SJSA1 (cell line): ENCODE measurements around the gene CYP4F8. TPM values are rescaled to one million over a fixed set of nuclear protein-coding genes. Genes with fewer than 3 reads are reported as not detected.
"Not testable (repeated sequence)": the region's sequence is repeated elsewhere in the genome, so short reads cannot be mapped to it uniquely, and the experiment has no call there.

Experiments used
- DNase-seq, 2 experiments: peaks; one replicate each; pipeline ENCODE4 v3.0.0-alpha.2; 2015 to 2020; ENCODE audit warnings: low spot score in 2 of 2, low read depth in 1 of 2
- H3K27ac ChIP-seq: fragments of 250-450 bp; sonication (Bioruptor Pico); 2 replicates; pipeline ENCODE4 v1.5.1; 2020; ENCODE audit warnings: mild to moderate bottlenecking, moderate library complexity
- H3K27me3 ChIP-seq: fragments of 250-450 bp; sonication (Bioruptor Pico); replicated peaks from 2 replicates; pipeline ENCODE4 v1.5.1; 2020; ENCODE audit warnings: mild to moderate bottlenecking, moderate library complexity
- H3K36me3 ChIP-seq: fragments of 250-450 bp; sonication (Bioruptor Pico); 2 replicates; pipeline ENCODE4 v1.5.1; 2020; ENCODE audit warnings: mild to moderate bottlenecking
- H3K4me1 ChIP-seq: fragments of 250-450 bp; sonication (Bioruptor Pico); replicated peaks from 2 replicates; pipeline ENCODE4 v1.6.1; 2021; ENCODE audit warnings: mild to moderate bottlenecking
- H3K4me3 ChIP-seq: fragments of 250-450 bp; sonication (Bioruptor Pico); 2 replicates; pipeline ENCODE4 v1.5.1; 2020; ENCODE audit warnings: mild to moderate bottlenecking
- H3K9me3 ChIP-seq: fragments of 250-450 bp; sonication (Bioruptor Pico); replicated peaks from 2 replicates; pipeline ENCODE4 v1.5.1; 2020; ENCODE audit warnings: mild to moderate bottlenecking
- total RNA-seq: library from RNA; depleted of rRNA; stranded (reverse); fragments of >200 nt; shearing (Covaris generic); gene quantifications from 2 replicates; pipeline ENCODE4 v1.2.3, GENCODE V29; 2014; rRNA removed

The CYP4F8 gene
- total RNA-seq, 1 experiment from 2014 or later, result not detected

- H3K4me3 ChIP-seq, result no peak overlapping the region
- no peak for DNase-seq
- H3K27me3 ChIP-seq, result no peaks in the 10 kb centered on the region
- H3K36me3 ChIP-seq, result no peaks in the 10 kb centered on the region
- no peaks in the 10 kb centered on the region for H3K9me3 ChIP-seq
- no peak overlapping the region for H3K27ac ChIP-seq
- H3K4me1 ChIP-seq, result no peaks in the 10 kb centered on the region
Measured at GRCh38 chr19:15671891-15672579, 57.0 kb downstream of the CYP4F8 start.

DNA sequence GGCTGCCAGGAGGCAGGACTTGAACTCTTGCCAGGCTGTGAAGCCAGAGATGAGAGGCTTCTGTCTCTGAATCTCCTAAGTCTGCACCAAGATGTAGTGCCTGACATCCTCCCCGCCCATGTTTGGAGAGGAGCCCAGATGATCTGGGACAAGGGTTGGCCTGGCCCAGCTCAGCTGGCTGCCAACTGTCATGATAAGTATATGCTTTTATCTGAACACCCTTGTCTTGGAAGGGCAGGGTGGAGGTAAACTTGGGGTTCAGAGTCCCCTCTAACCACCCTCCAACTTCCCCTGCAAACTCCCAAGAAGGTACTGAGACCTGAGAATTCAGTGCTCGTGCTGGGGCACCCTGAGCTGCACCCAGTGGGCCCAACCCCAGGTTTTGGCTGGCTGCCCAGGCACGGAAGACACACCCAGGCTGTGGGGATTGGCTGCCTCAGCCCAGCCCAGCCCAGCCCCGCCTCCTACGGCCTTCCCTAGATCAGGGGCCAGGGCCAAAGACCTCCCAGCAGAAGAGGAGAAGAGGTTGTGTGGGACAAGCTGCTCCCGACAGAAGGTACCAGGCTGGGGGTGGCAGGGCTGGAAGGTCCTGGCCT is 57.7 kb downstream of the CYP4F8 start, which contains the start of gene CYP4F12:
Gene CYP4F12, plus strand, starts transcription at position 508 of the 596 bp plus-strand sequence. CDS start 443 bp downstream, outside the sequence.
- Histone ChIP-seq H3K4me1 (no peaks in the 10 kb centered on the region), H3K27me3 (no peaks in the 10 kb centered on the region), H3K36me3 (no peaks in the 10 kb centered on the region), H3K9me3 (no peaks in the 10 kb centered on the region), H3K4me3 (no peak within 1 kb of the TSS), H3K27ac (no peak within 1 kb of the TSS)
- no peak for DNase-seq

DNA sequence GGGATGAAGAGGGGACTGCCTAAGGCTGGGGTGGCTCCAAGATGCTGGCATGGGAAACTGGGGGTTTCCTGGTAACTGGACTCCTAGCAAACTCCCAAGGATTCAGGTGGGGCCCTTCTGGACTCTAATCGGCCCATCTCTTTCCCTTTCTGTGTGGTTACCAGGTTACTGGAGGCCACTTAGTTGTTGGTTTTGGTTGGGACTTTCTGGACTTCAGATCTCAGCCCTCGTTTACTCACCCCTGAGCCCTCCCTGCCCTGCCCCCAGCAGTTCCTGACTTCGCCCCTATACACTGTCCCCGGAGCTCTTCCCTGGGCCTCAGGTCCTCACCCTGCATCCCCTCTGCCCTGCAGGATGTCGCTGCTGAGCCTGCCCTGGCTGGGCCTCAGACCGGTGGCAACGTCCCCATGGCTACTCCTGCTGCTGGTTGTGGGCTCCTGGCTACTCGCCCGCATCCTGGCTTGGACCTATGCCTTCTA is 58.2 kb downstream of the CYP4F8 start:
- Histone ChIP-seq H3K36me3 (no peaks in the 10 kb centered on the region), H3K4me1 (no peaks in the 10 kb centered on the region), H3K27ac (no peak overlapping the region), H3K27me3 (no peaks in the 10 kb centered on the region), H3K9me3 (no peaks in the 10 kb centered on the region), H3K4me3 (no peak overlapping the region)
- no peak for DNase-seq

DNA sequence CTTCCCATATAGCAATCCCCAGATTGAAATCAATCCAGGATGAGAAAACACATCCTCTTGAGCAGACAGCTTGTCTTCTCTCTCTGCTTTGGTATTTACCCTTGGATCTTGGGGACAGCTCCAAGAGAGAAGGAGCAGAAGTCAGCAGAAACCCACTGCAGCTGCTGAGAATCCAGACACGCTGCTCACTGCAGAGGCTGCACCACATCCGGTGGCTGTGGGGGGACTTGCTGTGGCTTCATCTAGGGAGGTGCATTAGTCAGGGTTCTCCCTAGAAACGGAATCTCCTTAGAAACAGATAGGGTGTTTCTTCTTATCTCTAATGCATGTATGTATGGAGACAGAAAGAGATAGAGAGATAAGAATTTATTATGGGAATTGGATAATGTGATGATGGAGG is 60.5 kb downstream of the CYP4F8 start:
- H3K27me3 ChIP-seq, result no peaks in the 10 kb centered on the region
- DNase-seq, result no peak
- no peak overlapping the region for H3K4me3 ChIP-seq
- no peaks in the 10 kb centered on the region for H3K4me1 ChIP-seq
- no peak overlapping the region for H3K27ac ChIP-seq
- no peaks in the 10 kb centered on the region for H3K36me3 ChIP-seq
- H3K9me3 ChIP-seq, result no peaks in the 10 kb centered on the region

- DNase-seq, result no peak
- no peaks in the 10 kb centered on the region for H3K9me3 ChIP-seq
- no peaks in the 10 kb centered on the region for H3K27me3 ChIP-seq
- no peak overlapping the region for H3K27ac ChIP-seq
- H3K4me3 ChIP-seq, result no peak overlapping the region
- no peaks in the 10 kb centered on the region for H3K36me3 ChIP-seq
- H3K4me1 ChIP-seq, result no peaks in the 10 kb centered on the region
Measured at GRCh38 chr19:15679089-15679488, 64.1 kb downstream of the CYP4F8 start.

- not testable (repeated sequence) for H3K27ac ChIP-seq, H3K36me3 ChIP-seq, DNase-seq, H3K9me3 ChIP-seq, H3K4me1 ChIP-seq, H3K27me3 ChIP-seq, H3K4me3 ChIP-seq
Measured at GRCh38 chr19:15679865-15680264, 64.8 kb downstream of the CYP4F8 start.

Other genes with a start within 250 kb of the CYP4F8 start
- gene AKAP8, start 235.4 kb upstream of the CYP4F8 start, total RNA-seq, result 10.9 and 27.5 TPM in 2 replicates
- gene AKAP8L, start 196.2 kb upstream of the CYP4F8 start, total RNA-seq, result 76.3 and 82.0 TPM in 2 replicates
- gene WIZ, start 165.3 kb upstream of the CYP4F8 start, total RNA-seq, result 11.6 and 13.5 TPM in 2 replicates
- gene RASAL3, start 150.7 kb upstream of the CYP4F8 start, total RNA-seq, result not detected in 2 replicates
- gene PGLYRP2, start 135.7 kb upstream of the CYP4F8 start, total RNA-seq, result not detected in 2 replicates
- gene CYP4F22, start 106.7 kb upstream of the CYP4F8 start, total RNA-seq, result not detected in 2 replicates
- not detected in 2 replicates for gene CYP4F3, start 25.7 kb downstream of the CYP4F8 start, total RNA-seq
- not detected in 2 replicates for gene CYP4F12, start 57.9 kb downstream of the CYP4F8 start, total RNA-seq
- gene OR10H2, start 112.8 kb downstream of the CYP4F8 start, total RNA-seq, result not detected in 2 replicates
- gene OR10H3, start 122.8 kb downstream of the CYP4F8 start, total RNA-seq, result not detected in 2 replicates
- gene OR10H5, start 172.4 kb downstream of the CYP4F8 start, total RNA-seq, result not detected in 2 replicates
- gene OR10H1, start 200.4 kb downstream of the CYP4F8 start, total RNA-seq, result not detected in 2 replicates